Measurements from ENCODE around the gene NSUN3. TPM values are rescaled to one million over a fixed set of nuclear protein-coding genes. Genes with fewer than 3 reads are reported as not detected.

NSUN3 gene
- polyA plus RNA-seq, 3 donors: 10.8 to 14.4 (median 12.7) TPM

- no peak for DNase-seq (ENCODE audit: low read depth in 3 of 3, low spot score in 2 of 3)
These were observed 54.9 kb downstream of the NSUN3 start for GRCh38 chr3:94117729-94118128.

GRCh38 chr3:94118390-94118789 lies 55.5 kb downstream of the NSUN3 start:
- no peak for DNase-seq (ENCODE audit: low read depth in 3 of 3, low spot score in 2 of 3)

- no peak for DNase-seq (ENCODE audit: low read depth in 3 of 3, low spot score in 2 of 3)
These were observed 58.3 kb downstream of the NSUN3 start for GRCh38 chr3:94121161-94121560.

GRCh38 chr3:94127115-94127514 lies 64.3 kb downstream of the NSUN3 start:
- no peak for DNase-seq (ENCODE audit: low read depth in 3 of 3, low spot score in 2 of 3)

- DNase-seq (ENCODE audit: low read depth in 3 of 3, low spot score in 2 of 3): no peak
These were observed 67.8 kb downstream of the NSUN3 start for GRCh38 chr3:94130690-94131089.

- no peak for DNase-seq (ENCODE audit: low read depth in 3 of 3, low spot score in 2 of 3)
These were observed 69.9 kb downstream of the NSUN3 start for GRCh38 chr3:94132777-94133176.

- DNase-seq (ENCODE audit: low read depth in 3 of 3, low spot score in 2 of 3): no peak
These were observed 73.3 kb downstream of the NSUN3 start for GRCh38 chr3:94136133-94136532.

GRCh38 chr3:94137377-94137776 lies 74.5 kb downstream of the NSUN3 start:
- no peak for DNase-seq (ENCODE audit: low read depth in 3 of 3, low spot score in 2 of 3)

GRCh38 chr3:94146455-94146854 lies 83.6 kb downstream of the NSUN3 start:
- no peak for DNase-seq (ENCODE audit: low read depth in 3 of 3, low spot score in 2 of 3)

- DNase-seq (ENCODE audit: low read depth in 3 of 3, low spot score in 2 of 3): no peak
These were observed 84.2 kb downstream of the NSUN3 start for GRCh38 chr3:94147012-94147411.

GRCh38 chr3:94150113-94150512 lies 87.3 kb downstream of the NSUN3 start:
- DNase-seq (ENCODE audit: low read depth in 3 of 3, low spot score in 2 of 3): no peak

GRCh38 chr3:94156626-94157025 lies 93.8 kb downstream of the NSUN3 start:
- DNase-seq (ENCODE audit: low read depth in 3 of 3, low spot score in 2 of 3): no peak

GRCh38 chr3:94158512-94158911 lies 95.7 kb downstream of the NSUN3 start:
- DNase-seq (ENCODE audit: low read depth in 3 of 3, low spot score in 2 of 3): no peak

- DNase-seq (ENCODE audit: low read depth in 3 of 3, low spot score in 2 of 3): no peak
These were observed 96.4 kb downstream of the NSUN3 start for GRCh38 chr3:94159062-94159828.

- DNase-seq (ENCODE audit: low read depth in 3 of 3, low spot score in 2 of 3): no peak
These were observed 99.8 kb downstream of the NSUN3 start for GRCh38 chr3:94162700-94163099.

- no peak for DNase-seq (ENCODE audit: low read depth in 3 of 3, low spot score in 2 of 3)
These were observed 104.5 kb downstream of the NSUN3 start for GRCh38 chr3:94167346-94167745.

GRCh38 chr3:94167796-94168195 lies 104.9 kb downstream of the NSUN3 start:
- no peak for DNase-seq (ENCODE audit: low read depth in 3 of 3, low spot score in 2 of 3)

GRCh38 chr3:94171954-94172353 lies 109.1 kb downstream of the NSUN3 start:
- no peak for DNase-seq (ENCODE audit: low read depth in 3 of 3, low spot score in 2 of 3)

- no peak for DNase-seq (ENCODE audit: low read depth in 3 of 3, low spot score in 2 of 3)
These were observed 109.9 kb downstream of the NSUN3 start for GRCh38 chr3:94172695-94173310.

- no peak for DNase-seq (ENCODE audit: low read depth in 3 of 3, low spot score in 2 of 3)
These were observed 111.0 kb downstream of the NSUN3 start for GRCh38 chr3:94173673-94174434.

- DNase-seq (ENCODE audit: low read depth in 3 of 3, low spot score in 2 of 3): no peak
These were observed 112.8 kb downstream of the NSUN3 start for GRCh38 chr3:94175677-94176076.

All from right renal cortex interstitium (tissue), 3 donors.